PC-9 (cell line): ENCODE data around the gene DNAJB7.
A peak's percentile ranks its signal among the peaks of the same experiment; 100 is the strongest.

Experiments used
- EZH2 ChIP-seq: fragments of 200-600 bp; sonication (generic); IDR thresholded peaks from 2 replicates; pipeline ENCODE4 v1.8.0; 2017; ENCODE audit warnings: antibody characterized with exemption, low read depth
- TF ChIP-seq, protein P1 (sequence below): fragments of 200-600 bp; sonication (generic); conservative IDR thresholded peaks from 2 replicates; pipeline ENCODE4 v1.6.1; 2017; ENCODE audit warnings: mixed run types, antibody characterized with exemption, mild to moderate bottlenecking, moderate library complexity

DNA sequence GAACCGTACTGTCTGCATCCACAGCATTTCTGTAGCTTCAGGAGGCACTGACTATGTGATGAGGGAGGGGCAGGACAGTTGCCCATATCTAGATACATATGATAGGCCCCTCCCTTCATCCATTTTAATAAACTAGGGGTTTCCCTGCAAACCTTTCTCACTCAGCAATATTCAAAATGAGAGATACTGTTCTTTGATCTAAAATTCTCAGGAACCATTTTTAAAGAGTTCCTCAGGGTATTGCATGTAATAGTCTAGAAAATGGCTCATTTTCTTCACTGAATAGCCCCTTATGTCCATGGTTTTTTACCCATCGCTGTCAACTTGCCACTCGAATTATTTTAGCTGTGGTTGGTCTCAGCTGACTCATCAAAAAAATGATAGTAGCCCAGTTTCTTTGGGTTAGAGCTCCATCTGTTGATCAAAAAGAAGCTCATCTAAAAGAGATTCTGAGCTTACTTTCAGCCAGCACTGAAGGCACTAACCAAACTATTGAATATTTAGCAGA is 37.0 kb upstream of the DNAJB7 start:
- TF ChIP-seq, protein P1, sequence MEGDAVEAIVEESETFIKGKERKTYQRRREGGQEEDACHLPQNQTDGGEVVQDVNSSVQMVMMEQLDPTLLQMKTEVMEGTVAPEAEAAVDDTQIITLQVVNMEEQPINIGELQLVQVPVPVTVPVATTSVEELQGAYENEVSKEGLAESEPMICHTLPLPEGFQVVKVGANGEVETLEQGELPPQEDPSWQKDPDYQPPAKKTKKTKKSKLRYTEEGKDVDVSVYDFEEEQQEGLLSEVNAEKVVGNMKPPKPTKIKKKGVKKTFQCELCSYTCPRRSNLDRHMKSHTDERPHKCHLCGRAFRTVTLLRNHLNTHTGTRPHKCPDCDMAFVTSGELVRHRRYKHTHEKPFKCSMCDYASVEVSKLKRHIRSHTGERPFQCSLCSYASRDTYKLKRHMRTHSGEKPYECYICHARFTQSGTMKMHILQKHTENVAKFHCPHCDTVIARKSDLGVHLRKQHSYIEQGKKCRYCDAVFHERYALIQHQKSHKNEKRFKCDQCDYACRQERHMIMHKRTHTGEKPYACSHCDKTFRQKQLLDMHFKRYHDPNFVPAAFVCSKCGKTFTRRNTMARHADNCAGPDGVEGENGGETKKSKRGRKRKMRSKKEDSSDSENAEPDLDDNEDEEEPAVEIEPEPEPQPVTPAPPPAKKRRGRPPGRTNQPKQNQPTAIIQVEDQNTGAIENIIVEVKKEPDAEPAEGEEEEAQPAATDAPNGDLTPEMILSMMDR, result peak; percentile 77
- no peak for TF ChIP-seq EZH2
